HUES6 (cell line): ENCODE measurements around the gene TFPT.

Experiments
- H3K27ac ChIP-seq: 2 replicates; pipeline ENCODE4 v1.7.0; 2013; ENCODE audit warnings: low read depth, mild to moderate bottlenecking, low read length, inconsistent platforms
- H3K27me3 ChIP-seq: 2 replicates; pipeline ENCODE4 v1.6.1; 2013; ENCODE audit warnings: low read length; ENCODE audit not compliant: control insufficient read depth, insufficient read depth
- H3K36me3 ChIP-seq: 2 replicates; pipeline ENCODE4 v1.6.1; 2013; ENCODE audit warnings: low read length; ENCODE audit not compliant: control insufficient read depth, insufficient read depth
- H3K4me1 ChIP-seq: 2 replicates; pipeline ENCODE4 v1.6.1; 2013; ENCODE audit warnings: low read length; ENCODE audit not compliant: control insufficient read depth, insufficient read depth
- H3K4me3 ChIP-seq: 2 replicates; pipeline ENCODE4 v1.5.1; 2013; ENCODE audit warnings: low read depth, low read length
- H3K9ac ChIP-seq: one replicate; pipeline ENCODE4 v1.6.1; 2013; ENCODE audit warnings: mild to moderate bottlenecking, low read length
- H3K9me3 ChIP-seq: 2 replicates; pipeline ENCODE4 v1.6.1; 2013; ENCODE audit warnings: low read depth, low read length; ENCODE audit not compliant: control insufficient read depth, insufficient read depth

TFPT gene, protein sequence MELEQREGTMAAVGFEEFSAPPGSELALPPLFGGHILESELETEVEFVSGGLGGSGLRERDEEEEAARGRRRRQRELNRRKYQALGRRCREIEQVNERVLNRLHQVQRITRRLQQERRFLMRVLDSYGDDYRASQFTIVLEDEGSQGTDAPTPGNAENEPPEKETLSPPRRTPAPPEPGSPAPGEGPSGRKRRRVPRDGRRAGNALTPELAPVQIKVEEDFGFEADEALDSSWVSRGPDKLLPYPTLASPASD

DNA sequence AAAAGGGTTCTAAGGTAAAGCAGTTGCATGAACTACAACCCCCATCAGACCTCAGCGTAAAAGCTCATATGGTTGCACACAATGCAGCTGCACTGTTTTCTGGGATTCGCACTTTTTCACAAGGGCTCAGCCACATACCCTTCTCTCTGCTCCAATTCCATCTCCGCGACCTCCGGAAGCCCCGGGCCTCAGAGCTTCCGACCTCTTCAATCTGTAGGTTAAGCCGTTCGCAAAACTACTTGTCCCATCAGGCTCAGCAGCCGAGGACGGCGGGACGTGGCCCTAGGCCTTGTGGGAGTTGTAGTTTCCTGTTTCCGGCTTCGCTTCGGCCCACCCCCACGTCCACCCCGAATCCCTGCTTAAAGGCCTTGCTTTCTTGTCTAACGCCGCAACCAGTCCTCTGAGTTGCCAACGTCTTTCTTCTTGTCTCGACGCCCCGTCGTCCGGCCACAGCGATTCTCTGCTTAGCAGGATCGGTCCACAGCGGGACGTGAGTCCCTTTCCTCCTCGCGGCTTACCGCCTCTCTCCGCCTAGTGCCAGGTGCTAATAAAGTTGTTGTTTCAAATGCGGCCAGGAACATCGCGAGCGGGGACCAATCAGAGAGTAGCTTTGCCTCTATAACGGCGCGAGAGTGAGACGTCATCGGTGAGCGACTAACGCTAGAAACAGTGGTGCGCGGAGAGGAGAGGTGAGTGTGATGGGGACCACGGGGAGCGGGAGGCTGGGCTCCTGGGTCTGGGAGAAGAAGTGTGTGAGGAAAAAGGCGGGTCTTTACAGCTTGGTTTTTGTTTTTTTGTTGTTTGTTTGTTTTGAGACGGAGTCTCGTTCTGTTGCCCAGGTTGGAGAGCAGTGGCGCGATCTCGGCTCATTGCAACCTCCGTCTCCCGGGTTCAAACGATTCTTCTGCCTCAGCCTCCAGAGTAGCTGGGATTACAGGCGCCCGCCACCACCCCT is at the start of gene TFPT, which contains the start of gene PRPF31:
TFPT (minus strand) TSS at position 549 of the 955 bp plus-strand sequence; CDS start at position 161, 388 bp downstream.
PRPF31 (plus strand) TSS at position 646 of the 955 bp plus-strand sequence. CDS start 2,525 bp downstream, outside the sequence.
- Histone ChIP-seq H3K27ac (peak within 1 kb of the TSS; percentile 39; the same call in 1 of the 2 replicates), H3K36me3 (peaks cover 41% of the 10 kb centered on the region)

DNA sequence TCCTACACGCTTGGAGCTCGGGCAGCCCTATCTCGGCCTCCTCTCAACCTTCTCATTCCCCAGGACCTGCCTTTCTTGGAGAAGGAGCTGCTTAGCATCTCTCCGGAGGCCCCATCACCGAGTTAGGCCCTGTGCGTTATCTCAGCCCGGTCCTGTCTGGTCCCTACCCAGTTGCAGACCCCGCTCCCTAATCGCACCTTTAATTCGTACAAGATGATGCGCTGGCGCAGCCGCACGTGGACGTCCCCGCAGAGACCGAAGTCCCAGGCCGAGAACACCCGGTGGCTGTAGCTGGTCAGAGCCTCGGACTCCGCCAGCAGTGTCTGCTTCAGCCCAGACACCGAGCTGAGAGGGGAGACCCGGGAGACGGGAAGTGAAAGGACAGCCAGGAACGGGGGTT is 49.8 kb upstream of the TFPT start:
- no peak overlapping the region for H3K27ac ChIP-seq
- H3K9me3 ChIP-seq: no peaks in the 10 kb centered on the region
- H3K4me1 ChIP-seq: peaks cover 15% of the 10 kb centered on the region
- H3K36me3 ChIP-seq: no peaks in the 10 kb centered on the region
- H3K27me3 ChIP-seq: peaks cover 9% of the 10 kb centered on the region
- H3K4me3 ChIP-seq: no peak overlapping the region
- no peak overlapping the region for H3K9ac ChIP-seq

More for the DNA sequence above, at the start of gene TFPT, which contains the start of gene PRPF31:
- Histone ChIP-seq H3K27me3 (no peaks in the 10 kb centered on the region), H3K4me1 (no peaks in the 10 kb centered on the region), H3K9me3 (no peaks in the 10 kb centered on the region), H3K9ac (peak within 1 kb of the TSS; percentile 89), H3K4me3 (peak within 1 kb of the TSS; percentile 79)

DNA sequence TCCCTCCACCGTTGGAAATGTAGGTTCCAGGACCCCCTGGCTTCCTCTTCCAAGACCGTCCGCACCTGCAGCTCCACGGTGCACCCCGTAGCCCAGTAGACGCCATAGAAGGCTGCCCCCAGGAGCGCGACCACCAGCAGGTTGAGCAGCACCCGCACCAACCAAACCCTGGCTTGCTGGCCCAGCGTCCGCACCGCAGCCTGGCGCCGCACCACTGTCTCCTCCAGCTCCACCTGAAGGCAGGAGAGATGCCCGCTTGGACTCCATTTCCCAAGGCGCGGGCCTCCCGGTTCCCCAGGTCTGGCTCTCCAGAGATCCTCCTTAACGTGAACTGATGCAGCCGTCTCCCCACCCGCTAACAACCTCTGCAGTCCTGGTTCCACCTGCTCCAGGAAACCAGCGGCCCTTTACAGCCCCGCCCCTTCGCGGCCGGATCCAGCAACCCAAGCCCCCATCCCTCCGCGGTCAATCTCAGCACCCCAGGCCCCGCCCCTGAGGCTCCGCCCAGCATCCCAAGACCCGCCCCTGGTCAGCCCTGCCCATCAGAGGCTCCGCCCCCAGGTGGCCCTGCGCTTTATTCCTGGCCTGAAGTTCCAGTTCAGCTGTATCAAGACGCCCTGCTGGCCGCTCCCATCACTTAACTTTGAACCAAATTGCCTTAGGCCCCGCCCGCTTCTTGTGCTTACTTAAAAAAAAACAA is 49.1 kb upstream of the TFPT start:
- Histone ChIP-seq H3K9ac (no peak overlapping the region), H3K9me3 (no peaks in the 10 kb centered on the region), H3K27me3 (peaks cover 9% of the 10 kb centered on the region), H3K27ac (no peak overlapping the region), H3K4me1 (peaks cover 15% of the 10 kb centered on the region), H3K36me3 (no peaks in the 10 kb centered on the region), H3K4me3 (peak overlapping the region; percentile 57)

DNA sequence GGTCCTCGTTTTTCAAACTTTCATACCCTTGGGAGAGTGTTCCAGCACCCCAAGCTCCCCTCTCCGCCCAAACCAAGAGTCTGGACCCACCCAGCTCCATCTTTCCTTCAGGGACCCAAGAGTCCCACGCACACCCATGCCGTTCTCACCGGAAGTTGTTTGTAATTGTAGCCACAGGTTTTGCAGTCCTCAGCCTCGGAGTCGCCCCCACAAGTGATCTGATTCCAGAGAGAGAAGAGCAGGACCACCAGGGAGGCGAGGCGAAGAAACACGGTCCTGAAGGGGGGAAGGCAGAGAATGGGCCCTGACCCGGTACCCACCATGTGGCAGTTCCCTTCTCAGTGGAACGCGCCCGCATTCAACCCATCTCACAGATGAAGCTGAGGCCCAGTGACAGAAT is 47.4 kb upstream of the TFPT start:
- H3K9ac ChIP-seq: no peak overlapping the region
- H3K36me3 ChIP-seq: peaks cover 4% of the 10 kb centered on the region; the same call in 1 of the 2 replicates
- H3K4me3 ChIP-seq: peak overlapping the region; percentile 75; the same call in 1 of the 2 replicates
- H3K4me1 ChIP-seq: peaks cover 20% of the 10 kb centered on the region
- H3K27me3 ChIP-seq: peaks cover 9% of the 10 kb centered on the region
- no peak overlapping the region for H3K27ac ChIP-seq
- no peaks in the 10 kb centered on the region for H3K9me3 ChIP-seq

DNA sequence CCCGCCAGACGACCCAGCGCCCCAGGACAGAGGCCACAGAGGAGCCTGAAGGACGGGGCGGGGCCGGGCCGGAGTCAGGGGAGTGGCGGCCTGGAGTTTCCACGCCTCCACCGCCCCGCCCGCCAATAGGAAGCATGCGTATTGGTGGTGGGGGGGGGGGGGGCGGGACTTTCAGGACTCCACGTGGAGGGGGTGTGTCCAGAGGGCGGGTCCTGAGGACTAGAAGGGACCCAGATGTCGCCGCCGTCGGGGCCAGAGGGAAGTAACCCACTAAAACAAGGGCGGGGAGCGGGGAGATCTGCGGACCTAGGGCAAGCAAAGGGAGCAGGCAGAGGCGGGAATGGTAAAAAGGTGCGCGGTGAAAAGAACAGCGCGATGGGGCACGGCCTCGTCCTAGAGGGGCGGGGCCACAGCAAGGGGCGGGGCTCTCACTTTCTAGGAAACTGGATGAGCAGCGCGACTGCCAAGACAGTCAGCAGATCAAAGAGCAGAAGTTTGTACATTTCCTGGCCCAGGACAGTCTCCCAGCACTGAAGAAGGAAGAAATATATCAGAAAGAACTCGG is 46.9 kb upstream of the TFPT start:
- Histone ChIP-seq H3K9ac (no peak overlapping the region), H3K9me3 (no peaks in the 10 kb centered on the region), H3K4me3 (peak overlapping the region; percentile 75), H3K4me1 (peaks cover 20% of the 10 kb centered on the region), H3K36me3 (peaks cover 5% of the 10 kb centered on the region), H3K27me3 (peaks cover 9% of the 10 kb centered on the region), H3K27ac (no peak overlapping the region)

DNA sequence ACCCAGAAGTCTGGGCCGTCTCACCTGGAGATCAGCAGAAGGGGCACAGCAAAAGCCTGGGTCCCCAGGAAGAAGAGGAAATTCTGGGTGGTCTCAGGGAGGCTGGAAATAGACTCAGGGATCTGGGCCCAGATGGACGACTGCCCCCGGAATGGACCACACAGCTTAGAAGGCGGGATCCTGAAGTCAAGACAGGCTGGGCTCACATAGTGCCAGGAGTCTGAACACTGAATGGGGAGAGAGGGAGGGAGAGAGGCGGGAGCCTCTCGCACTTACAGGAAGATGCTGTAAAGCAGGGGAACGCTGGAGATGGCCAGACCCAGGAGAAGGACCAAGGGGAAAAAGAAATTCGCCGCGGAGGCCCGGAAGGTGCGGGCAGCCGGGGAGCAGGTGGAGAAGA is 45.4 kb upstream of the TFPT start:
- Histone ChIP-seq H3K4me3 (peak overlapping the region; percentile 89), H3K4me1 (peaks cover 20% of the 10 kb centered on the region), H3K36me3 (peaks cover 17% of the 10 kb centered on the region), H3K27me3 (peaks cover 9% of the 10 kb centered on the region), H3K9me3 (no peaks in the 10 kb centered on the region), H3K9ac (peak overlapping the region; percentile 79), H3K27ac (no peak overlapping the region)

DNA sequence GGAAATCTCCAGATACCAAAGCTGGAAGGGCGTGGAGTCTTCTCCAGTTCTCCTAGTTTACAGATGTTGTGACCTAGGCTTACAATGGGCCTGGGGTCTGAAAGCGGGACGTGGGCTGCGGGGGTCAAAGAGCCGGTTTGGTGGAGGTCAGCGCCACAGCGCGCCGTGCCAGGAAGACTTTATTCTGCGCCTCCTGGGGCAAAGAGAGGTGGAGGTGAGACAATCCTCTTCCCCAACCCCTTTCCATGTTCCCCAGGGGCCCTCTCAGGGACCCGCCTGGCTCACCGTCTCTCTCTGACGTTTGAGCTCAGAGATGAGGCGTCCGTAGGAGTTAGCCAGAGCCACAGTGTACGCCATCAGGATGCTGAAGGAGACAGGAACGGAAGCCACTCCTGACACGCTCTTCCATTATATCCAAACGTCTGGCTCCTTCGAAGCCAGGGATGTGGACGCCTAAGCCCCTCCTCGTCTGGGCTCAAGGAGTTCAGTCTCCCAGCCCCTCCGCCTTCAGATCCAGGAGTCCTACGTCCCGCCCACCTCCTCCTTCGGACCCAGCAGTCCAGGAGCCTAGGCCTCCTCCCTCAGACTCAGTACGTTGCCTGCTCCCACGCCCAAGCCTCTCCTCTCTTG is 44.8 kb upstream of the TFPT start:
- peaks cover 9% of the 10 kb centered on the region for H3K27me3 ChIP-seq
- peaks cover 20% of the 10 kb centered on the region for H3K4me1 ChIP-seq
- H3K27ac ChIP-seq: peak overlapping the region; percentile 45; the same call in 1 of the 2 replicates
- H3K36me3 ChIP-seq: peaks cover 23% of the 10 kb centered on the region
- H3K9me3 ChIP-seq: no peaks in the 10 kb centered on the region
- H3K4me3 ChIP-seq: peak overlapping the region; percentile 89
- H3K9ac ChIP-seq: peak overlapping the region; percentile 79

DNA sequence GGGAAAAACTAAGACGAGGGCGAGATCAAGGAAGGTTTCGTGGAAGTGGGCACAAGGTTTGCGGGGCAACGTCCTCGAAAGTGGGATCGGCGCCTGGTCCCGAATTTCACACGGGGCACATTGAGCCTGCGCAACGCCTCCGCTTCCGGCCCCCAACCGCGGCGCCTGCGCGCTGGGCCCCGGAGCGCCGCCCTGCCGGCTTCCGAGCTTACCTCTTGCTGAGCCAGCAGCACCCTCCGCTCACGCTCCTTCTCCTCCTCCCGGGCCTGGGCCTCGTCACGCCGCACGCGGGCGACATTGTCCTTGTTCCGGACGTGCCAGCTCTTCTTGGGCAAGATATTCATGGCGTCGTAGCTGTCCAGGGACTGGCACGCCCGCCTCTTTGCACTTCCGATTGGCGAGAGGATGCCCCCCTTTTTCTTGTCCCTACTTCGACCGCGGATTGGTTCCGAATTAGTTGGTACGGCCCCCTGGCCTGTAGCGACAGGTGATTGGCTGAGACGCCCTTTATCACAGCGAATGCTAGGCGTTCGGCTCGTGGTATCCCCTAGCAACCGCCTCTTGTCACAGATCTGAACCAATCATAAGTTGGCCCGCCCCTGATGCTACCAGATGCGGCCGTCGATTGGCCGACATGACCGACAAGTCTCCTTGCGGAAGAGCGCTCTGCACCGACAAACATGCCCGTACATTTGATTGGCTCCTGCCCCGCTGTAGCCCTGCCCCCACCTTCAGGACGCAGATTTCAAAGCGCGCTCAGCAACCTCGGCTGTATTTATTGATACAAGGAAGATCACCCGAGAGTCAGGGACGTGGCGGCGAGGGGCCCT is 44.1 kb upstream of the TFPT start, which contains the start of gene LENG1:
LENG1 (minus strand) TSS at position 370 of the 830 bp plus-strand sequence; CDS start at position 344, 26 bp downstream.
- Histone ChIP-seq H3K4me3 (peak within 1 kb of the TSS; percentile 89), H3K36me3 (peaks cover 30% of the 10 kb centered on the region), H3K27ac (peak within 1 kb of the TSS; percentile 85)

DNA sequence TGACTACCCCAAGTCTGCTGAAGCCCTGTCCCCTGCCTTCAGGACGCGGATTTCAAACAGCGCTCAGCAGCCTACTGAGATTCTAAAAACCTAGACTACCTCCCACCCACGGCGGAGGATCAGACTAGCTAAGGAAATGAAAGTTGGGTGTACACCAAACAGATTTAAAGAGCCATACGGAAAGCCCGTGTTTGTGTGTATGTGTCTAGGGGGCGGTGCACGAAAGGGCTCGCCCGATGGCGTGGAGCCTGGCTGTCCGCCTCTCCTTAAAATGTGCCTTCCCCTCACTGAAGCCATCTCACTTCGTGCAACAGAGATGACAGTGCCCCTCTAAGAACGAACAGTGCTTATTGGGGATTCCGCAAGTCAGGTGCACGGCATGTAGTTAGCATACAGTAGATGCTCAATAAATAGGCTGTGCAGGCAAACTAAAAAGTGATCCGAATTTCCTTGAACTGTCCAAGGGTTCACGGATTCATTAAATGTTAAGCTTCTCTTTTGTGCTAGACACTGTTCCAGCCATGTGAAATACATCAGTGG is 43.4 kb upstream of the TFPT start:
- Histone ChIP-seq H3K4me3 (peak overlapping the region; percentile 89), H3K9ac (peak overlapping the region; percentile 87), H3K4me1 (peaks cover 17% of the 10 kb centered on the region), H3K27ac (peak overlapping the region; percentile 85; the same call in 1 of the 2 replicates), H3K36me3 (peaks cover 37% of the 10 kb centered on the region), H3K27me3 (peaks cover 9% of the 10 kb centered on the region), H3K9me3 (no peaks in the 10 kb centered on the region)

More for the DNA sequence above, 44.1 kb upstream of the TFPT start, which contains the start of gene LENG1:
- Histone ChIP-seq H3K27me3 (peaks cover 9% of the 10 kb centered on the region), H3K9ac (peak within 1 kb of the TSS; percentile 87), H3K4me1 (peaks cover 20% of the 10 kb centered on the region), H3K9me3 (no peaks in the 10 kb centered on the region)
